Activated CD4-positive, alpha-beta T cell treated with anti-CD3 and anti-CD28 coated beads, Interleukin-2, Interleukin-4, amounts not matched to agents 100 ng/mL and 50 ng/mL, durations not matched to agents 16 hours and 8 hours (primary cell): ENCODE data around the gene RNF214.

Experiments used
- DNase-seq: peaks from one replicate; pipeline ENCODE4 v3.0.0-alpha.2; 2020; ENCODE audit warnings: low spot score

The RNF214 gene

GRCh38 chr11:117282956-117283355, 50.5 kb downstream of the RNF214 start:
- DNase-seq, result no peak

- DNase-seq, result no peak
Measured at GRCh38 chr11:117284053-117284452, 51.6 kb downstream of the RNF214 start.

DNA sequence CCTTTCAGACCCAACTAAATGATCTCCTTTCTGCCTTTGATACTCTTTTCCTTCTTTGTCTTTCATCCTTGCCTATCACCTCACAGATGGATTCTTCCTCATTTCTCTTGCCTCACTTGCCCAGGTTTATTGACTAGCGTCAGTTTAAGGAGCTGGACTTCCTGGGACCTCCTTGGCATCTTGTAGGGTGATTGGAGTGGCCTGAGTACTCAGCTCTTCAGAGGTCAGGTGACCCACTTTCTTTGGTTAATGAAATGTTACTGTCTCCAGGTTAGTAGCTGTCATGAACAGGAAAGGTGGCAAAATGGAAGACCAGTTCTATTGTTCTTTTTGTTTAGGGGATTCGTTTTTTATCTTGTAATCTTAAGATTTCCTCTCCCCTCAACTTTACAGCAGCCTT, 54.1 kb downstream of the RNF214 start:
- no peak for DNase-seq

DNA sequence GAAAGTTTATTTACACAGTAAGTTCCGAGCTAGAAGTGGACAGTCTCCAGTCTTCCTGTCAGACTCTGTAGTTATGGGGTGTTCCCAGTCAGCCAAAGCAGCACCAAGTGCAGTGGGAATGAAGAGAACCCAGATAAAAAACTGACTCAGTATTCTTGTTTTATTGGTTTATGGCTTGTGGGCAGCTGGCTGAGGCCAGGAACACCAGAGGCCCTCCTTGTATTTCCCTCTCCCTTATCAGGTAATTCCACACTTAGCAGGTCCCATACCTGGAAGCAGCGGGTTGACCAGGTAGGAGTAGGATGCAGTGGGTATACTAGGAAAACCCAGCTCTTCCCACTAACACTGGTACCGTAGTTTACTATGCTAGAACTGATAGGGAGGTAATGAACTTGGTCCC, 55.2 kb downstream of the RNF214 start:
- DNase-seq, result no peak

- no peak for DNase-seq
Measured at GRCh38 chr11:117289795-117290194, 57.3 kb downstream of the RNF214 start.

DNA sequence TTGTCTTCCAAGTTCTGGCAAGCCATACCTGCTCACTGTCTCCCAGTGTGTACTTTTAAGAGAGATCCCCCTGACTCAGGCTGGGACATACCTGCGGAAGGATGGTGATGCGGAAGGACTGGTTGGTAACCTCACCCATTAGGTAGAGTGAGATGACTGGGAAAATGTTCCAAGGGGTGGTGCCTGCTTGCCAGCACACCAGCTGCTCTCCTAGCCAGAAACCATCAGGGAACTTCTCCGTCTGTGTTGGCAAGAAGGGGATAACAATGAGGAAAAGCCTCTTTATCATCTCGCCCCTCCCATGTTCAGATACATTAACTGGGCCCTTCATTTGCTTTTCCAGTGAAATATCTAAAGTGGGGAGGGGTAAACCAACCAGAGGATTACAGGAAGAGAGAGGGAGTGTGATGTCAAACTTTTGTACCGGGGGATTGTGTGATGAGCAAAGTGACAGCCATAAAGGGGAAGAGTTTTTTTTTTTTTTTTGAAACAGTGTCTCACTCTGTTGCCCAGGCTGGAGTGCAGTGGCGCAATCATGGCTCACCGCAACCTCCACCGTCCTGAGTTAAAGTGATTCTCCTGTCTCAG, 58.4 kb downstream of the RNF214 start, which contains the start of gene BACE1-AS:
TSS of gene BACE1-AS (plus strand) at position 538 of the 588 bp plus-strand sequence.
- DNase-seq, result no peak

DNA sequence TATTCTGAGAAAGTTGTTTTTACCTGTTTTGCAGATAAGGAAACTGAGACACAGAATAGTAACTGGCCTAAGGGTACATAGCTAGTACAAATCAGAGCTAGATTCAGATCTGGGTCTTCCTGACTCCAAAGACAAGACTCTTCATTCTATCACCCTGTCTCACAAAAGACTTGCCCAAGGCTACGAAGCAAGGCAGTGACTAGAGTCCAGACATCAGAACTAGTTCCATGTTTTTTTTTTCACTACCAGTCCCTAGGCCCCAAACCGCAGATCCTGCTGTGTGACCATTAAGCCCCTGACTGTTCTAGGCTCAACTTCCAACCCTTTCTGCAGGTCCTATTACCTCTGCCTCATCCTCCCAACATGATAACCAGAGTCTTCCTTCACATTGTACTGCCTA, 60.1 kb downstream of the RNF214 start:
- DNase-seq, result no peak

GRCh38 chr11:117295438-117296137, 63.1 kb downstream of the RNF214 start:
- no peak for DNase-seq

GRCh38 chr11:117296881-117297280, 64.4 kb downstream of the RNF214 start:
- no peak for DNase-seq

DNA sequence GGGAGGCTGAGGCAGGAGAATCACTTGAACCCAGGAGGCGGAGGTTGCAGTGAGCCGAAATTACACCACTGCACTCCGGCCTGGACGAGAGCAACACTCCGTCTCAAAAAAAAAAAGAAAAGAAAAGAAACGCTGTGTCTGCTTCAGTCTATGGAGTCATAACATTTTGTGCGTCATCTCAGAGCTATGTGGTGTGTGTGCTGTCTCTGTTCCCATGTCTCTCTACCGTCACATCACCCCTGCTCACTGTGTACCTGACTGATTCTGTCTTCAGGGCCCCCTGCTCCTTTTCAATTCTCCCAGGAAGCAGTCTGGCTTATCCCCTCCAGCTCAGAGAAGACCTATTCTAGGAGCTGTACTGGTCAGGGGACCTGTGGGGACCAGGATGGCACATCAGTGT, 65.7 kb downstream of the RNF214 start:
- DNase-seq, result no peak

GRCh38 chr11:117299351-117300282, 67.1 kb downstream of the RNF214 start:
- DNase-seq, result no peak

GRCh38 chr11:117300283-117300663, 67.8 kb downstream of the RNF214 start:
- DNase-seq, result no peak

DNA sequence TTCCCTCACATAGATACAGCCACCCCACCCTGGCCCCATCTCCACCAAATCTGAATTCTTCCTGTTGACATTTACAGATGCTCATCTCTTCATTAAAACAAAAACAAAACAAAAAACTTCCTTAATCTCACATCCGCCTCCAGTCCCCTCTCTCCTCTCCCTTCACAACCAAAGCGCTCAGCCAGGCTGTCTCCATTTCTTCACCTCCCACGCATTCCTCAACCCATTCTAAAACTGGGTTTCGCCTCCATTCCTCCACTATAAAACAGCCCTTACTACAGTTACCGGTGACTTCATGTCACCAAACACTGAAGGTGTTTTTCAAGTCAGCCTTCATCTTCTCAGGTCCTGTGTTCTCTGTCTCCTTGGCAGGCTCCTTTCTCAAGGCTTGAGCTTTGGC, 68.3 kb downstream of the RNF214 start:
- no peak for DNase-seq

- no peak for DNase-seq
Measured at GRCh38 chr11:117302228-117302627, 69.8 kb downstream of the RNF214 start.

GRCh38 chr11:117303101-117303500, 70.6 kb downstream of the RNF214 start:
- DNase-seq, result no peak

DNA sequence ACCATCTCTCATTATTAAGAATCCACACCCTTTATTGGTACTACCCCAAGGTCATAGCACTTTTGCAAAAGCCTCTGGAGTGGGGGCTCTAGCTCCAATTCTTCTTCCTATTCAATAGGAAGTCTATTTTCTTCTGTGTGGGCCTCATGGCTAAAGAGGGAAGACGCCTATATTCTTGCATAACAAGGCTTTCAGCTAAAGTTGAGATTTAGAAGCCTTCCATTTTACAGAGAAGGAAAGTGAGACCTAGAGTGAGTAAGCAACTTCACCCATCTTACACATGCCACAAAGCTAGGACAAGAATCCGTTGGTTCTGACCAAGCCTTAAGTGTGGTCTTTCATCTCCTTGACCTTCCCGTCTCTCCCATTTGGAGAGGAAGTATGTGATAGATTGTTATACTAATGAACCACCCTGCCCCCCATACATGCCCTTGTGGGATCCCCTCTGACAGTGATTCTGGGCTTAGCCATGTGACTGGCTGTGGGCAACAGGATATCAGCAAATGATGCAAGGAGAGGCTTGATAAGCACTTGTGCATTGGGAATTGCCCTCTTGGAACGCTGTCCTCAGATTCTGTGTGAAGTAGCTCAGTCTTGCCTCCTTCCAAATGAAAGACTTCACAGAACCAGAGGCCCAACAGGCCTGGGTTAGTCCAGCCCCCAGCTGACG, 71.3 kb downstream of the RNF214 start:
- DNase-seq, result no peak

GRCh38 chr11:117305145-117305544, 72.7 kb downstream of the RNF214 start:
- DNase-seq, result no peak

- no peak for DNase-seq
Measured at GRCh38 chr11:117309310-117309709, 76.8 kb downstream of the RNF214 start.

DNA sequence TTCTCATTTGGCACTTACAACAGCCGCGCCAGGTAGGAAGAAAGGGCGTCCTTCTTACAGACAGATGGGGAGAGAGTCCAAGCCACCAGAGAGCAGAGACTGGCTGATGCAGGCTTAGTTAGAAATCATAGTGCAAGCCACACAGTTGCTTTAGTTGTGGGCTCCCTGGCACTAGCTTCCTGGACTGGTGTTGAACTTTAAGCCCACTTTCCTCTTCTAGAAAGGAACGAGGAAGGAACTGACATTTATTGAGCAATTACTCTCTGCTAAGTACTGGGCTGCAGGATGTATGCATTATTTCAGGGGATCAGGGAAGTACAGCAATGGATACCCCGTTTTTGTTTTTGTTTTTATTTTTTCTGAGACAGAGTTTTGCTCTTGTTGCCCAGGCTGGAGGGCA, 80.6 kb downstream of the RNF214 start:
- no peak for DNase-seq

GRCh38 chr11:117313828-117314768, 81.6 kb downstream of the RNF214 start:
- no peak for DNase-seq

DNA sequence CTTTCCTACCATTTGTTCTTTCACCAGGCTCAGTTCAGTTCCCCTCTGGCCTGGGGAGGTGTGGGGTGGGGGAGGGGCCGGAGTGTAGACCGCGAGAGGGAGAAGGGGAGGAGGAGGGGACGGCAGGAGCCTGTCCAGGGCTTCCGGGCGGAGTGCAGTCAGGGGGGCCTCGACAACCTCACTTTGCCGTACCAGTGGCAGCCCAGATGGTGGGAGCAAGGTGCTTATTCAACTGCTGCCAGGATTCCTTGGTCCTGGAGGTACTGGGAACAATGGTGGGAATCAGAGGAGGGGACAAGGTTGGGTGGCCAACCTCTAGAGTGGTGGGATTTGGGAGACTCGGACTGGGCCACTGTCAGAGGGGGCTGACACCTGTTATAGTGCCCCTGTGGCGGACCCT, 82.4 kb downstream of the RNF214 start:
- DNase-seq, result no peak
